Erythroblast (primary cell): Measurements from ENCODE around the gene KRT78.

ENCODE experiments used
- GATA1 ChIP-seq: IDR thresholded peaks from 2 replicates; pipeline ENCODE4 v1.6.1; 2011; ENCODE audit warnings: low read depth, mild to moderate bottlenecking, control low read depth, low read length, moderate library complexity
- POLR2A ChIP-seq: IDR thresholded peaks from 2 replicates; pipeline ENCODE4 v1.6.1; 2011; ENCODE audit warnings: mild to moderate bottlenecking, low read length

DNA sequence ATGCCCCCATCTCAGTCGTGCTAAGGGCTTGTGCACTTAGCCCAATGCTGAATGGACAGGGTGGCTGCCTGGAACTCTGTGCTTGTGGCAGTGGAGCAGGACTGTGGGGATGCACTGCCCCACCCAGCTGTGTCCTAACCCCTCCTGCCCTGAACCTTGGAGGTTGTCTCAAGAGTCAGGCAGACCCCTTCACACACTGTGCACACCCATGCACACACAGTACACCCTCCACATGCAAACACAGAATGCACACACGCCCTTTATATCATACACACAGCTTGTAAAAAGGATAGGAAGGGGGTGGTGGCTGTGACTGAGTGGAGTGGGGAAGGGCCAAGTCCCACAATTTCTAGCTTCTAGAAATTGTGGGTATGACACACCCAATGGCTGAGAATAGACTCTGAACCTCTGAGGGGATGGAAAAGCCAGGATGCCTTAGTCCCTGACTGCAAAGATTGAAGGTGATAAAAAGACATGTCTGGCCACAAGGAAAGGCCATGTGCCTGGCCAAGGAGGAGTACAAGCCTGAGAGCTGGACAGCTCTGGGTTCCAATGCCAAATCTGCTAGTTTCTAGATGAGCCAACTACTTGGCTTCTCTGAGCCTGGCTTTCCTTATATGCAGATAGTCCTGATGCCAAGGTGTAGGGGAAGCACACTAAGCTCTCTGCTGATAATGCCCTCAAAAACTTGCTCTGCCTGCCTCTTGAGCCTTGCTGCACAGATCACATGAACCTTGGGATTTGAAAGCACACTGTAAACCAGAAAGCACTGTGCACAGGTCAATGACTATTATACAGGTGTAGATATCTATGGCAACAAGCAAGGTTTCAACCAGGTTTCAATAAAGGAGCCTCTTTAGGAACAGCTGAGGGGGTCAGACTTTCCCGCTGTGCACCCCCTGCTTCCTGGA, 47.7 kb upstream of the KRT78 start:
- TF ChIP-seq POLR2A (no peak), GATA1 (no peak)
